Lung microvascular endothelial cell (primary cell): ENCODE measurements around the gene ADARB2. TPM values are rescaled to one million over a fixed set of nuclear protein-coding genes. Genes with fewer than 3 reads are reported as not detected.
"Not testable (repeated sequence)": the region's sequence is repeated elsewhere in the genome, so short reads cannot be mapped to it uniquely, and the experiment has no call there.

ENCODE experiments used
- DNase-seq, 2 donors: peaks; one replicate each; pipeline versions ENCODE4 v3.0.0 to v3.0.0-alpha.2; 2010; ENCODE audit warnings: low read depth in 2 of 2
- total RNA-seq: library from RNA; depleted of rRNA; stranded (reverse); fragments of >200 nt; gene quantifications from 2 replicates; pipeline ENCODE4 v1.2.1, GENCODE V29; 2014

ADARB2 gene
- total RNA-seq, 1 donor from 2014 or later, result 2.0 TPM

DNA sequence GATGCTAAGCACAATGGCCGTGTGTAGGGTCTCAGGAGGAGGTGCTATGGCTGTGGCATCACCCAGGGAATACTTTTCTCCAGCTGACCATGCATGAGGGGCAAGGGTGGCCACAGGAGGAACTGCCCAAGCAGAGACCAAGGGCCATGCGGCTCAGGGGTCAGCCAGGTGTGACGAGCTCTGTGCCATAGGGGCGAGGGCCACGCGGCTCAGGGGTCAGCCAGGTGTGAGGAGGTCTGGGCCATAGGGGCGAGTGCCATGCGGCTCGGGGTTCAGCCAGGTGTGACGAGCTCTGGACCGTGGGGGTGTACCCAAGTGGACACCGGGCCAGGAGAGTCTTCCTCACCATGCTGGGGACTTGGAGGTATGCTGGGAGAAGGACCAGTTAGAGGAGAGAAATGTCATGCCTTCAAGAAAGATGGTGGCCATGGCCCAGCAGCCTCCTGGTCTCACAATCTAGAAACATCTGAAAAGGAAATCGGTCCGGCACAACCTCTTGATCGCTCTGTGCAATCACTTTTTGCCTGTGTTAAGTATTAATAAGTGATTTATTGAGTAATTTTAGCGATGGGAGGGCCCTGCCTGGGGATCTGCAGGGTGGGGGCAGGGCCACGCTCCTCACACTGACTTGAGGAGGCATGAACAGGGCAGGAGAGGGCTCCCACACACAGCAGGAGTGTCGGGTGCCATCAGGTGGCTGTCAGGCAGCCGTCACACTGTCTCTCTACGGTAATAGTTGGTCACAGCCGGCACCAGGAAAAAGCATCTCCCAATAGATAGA lies 265.0 kb downstream of the ADARB2 start:
- no peak for DNase-seq

GRCh38 chr10:1468811-1469210 lies 268.5 kb downstream of the ADARB2 start:
- no peak for DNase-seq

DNA sequence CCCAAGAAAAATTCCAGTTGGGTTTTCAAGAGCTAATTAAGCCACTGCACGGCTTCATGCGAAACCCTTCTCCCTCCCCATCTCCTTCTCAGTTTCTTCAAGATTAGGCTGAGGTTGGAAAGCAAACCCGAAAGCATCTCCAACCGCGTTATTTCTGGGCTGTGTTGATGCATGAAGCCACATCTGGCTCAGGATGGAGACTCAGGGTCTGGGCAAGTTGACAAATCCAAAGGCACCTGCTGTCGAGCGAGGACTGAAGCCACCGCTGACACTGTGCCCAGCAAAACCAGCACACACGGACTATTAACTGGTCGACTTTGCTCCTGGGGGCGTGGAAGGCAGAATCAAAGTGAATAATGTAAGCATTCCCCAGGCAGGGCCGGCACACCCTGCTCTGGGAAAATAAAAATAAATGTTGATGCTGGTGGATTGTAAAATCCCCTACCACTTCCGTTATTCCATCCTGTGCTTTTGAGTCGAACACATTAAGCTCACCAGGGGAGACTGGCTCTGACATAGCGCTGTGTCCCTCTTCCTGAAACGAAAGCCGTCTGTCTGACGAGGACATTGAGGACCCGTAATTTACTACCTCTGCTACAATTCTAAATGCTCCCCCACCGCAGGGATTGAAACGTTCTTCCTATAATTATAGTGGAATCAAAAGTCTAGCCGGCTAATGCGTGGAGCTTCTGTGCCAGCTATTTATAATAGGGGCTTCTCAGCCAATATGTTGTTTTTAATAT lies 269.8 kb downstream of the ADARB2 start:
- DNase-seq, result no peak

DNA sequence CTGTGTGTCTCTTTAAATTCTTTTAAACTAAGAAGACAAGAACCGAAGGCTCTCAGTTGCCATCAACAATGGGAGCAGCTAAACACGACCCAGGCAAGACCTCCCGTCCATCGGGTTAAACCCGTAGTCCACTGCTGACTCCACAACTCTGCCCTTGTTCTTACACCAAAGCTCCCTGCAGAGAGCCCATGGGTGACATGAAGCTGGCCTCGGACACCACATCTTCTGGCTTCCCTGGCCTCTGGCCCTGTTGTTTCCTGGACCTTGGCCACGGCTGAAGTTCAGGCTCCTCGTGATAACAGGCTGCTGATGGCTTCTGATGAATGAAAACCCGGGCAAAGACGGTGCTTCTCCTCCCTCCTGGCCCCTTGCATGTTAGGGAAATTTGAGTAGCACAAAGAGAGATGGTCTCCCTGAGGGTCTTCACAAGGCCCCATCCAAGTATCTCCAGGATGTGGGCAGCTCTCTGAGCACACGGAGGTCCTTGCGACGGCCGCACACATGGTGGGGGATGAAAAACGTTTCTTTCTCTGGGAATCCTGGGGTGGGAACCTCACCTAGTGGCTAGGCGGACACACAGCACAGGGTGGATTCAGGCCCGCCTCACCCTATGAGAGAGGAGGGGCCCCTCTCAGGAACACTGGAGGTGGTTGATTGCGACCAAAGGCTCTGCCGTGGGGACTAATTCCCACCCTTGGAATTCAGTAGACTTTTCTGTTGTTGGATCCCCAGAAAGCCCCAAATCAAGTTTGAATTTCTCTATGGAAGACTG lies 271.1 kb downstream of the ADARB2 start:
- DNase-seq, result no peak

GRCh38 chr10:1465418-1465911 lies 271.9 kb downstream of the ADARB2 start:
- no peak for DNase-seq

- DNase-seq, result no peak
These were observed 272.4 kb downstream of the ADARB2 start for GRCh38 chr10:1464881-1465417.

DNA sequence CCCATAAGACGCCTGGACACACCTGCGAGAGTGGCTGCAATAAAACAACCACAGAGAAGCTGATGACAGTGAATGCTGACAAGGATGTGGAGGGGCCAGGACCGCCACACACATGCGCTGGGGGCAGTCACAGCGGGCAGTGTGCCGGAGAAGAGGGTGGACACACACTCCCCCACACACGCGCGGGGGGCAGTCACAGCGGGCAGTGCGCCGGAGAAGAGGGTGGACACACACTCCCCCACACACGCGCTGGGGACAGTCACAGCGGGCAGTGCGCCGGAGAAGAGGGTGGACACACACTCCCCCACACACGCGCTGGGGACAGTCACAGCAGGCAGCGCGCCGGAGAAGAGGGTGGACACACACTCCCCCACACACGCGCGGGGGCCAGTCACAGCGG lies 273.4 kb downstream of the ADARB2 start:
- not testable (repeated sequence) for DNase-seq

DNA sequence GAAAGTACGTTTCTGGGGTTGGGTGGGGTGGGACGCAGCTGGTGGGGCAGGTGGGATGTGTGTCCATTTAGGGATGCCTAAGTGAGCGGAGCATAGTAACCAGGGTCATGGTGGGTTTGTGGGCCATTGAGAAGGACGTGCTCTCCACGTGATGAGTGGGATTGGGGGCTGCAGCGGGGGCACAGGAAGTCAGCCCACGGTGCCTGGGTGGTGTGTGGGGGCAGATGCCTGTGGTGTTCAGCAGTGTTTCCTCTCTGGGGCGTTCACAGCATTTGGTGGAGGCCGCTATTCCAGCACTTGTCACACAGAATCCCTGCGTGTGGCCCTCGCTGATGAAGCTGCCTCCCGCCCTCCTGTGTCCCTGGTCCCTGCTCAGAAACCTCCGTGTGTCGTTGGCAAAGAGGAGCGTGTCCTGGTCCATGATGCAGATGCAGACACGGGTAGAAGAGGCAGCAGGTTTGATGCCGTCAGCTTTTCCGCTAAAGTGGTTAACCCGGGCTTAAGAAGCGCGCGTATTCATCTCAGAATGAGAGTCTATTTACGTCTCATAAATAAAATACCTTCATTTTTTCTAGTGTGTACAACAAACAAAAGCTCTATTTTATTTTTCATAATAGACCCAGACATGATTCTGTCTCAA lies 274.2 kb downstream of the ADARB2 start:
- no peak for DNase-seq

DNA sequence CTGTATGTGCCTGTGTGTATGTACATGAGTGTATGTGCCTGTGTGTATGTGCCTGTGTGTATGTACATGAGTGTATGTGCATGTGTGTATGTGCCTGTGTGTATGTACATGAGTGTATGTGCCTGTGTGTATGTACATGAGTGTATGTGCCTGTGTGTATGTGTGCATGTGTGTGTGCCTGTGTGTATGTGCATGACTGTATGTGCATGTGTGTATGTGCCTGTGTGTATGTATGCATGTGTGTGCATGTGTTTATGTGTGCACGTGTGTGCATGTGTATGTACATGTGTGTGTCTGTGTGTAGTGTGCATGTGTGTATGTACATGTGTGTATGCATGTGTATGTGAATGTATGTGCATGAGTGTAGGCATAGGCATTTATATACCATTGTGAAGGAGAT lies 274.8 kb downstream of the ADARB2 start:
- DNase-seq, result no peak

DNA sequence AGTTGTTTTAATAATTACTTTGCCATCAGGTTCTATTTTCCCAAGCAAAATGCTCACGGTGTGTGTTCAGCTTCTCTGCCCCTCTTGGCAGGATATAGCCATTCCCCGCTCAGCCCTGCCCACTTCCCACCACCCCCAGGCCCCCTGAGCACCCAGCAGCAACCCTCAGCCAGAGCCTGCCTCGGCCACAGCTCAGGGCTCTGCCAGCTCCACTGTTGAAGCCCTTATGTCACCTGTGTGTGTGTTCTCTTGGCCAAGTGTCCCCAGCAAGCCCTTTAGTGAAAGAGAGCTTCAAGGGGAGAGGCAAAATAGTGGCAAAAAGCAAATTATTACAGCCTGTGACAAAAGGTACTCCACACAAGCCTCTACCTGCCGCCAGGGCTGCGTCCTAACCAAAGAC lies 275.3 kb downstream of the ADARB2 start:
- DNase-seq, result no peak

DNA sequence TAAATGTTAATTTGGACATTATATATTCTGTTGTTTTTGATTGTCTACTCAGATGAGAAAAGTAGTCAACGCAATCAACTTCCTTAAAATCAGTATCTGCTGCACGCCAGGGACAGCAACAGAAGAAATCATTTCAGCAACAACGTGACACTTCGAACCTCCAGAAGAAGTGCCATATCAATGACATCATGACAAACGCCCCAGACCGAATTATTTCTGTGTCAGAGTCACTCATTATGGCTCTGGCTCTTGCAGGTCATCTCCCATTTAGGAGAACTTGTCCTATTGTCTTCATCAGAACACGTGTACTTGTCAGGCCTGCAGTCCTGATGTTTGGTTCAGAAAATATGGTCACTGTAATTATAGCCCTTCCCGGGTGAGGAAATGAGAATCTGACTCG lies 276.3 kb downstream of the ADARB2 start:
- no peak for DNase-seq

DNA sequence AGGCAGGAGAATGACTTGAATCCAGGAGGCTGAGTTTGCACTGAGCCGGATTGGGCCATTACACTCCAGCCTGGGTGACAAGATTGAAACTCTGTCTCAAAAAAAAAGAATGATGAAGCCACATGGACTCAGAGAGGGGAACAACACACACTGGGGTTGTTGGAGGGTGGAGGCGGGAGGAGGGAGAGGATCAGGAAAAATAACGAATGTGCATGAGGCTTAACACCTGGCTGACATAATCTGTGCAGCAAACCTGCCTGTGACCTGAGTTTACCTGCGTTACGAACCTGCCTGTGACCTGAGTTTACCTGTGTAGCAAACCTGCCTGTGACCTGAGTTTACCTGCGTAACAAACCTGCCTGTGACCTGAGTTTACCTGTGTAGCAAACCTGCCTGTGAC lies 277.7 kb downstream of the ADARB2 start:
- DNase-seq, result not testable (repeated sequence)

- no peak for DNase-seq
These were observed 282.4 kb downstream of the ADARB2 start for GRCh38 chr10:1454951-1455350.

- no peak for DNase-seq
These were observed 282.9 kb downstream of the ADARB2 start for GRCh38 chr10:1454428-1454827.

GRCh38 chr10:1452777-1453176 lies 284.5 kb downstream of the ADARB2 start:
- DNase-seq, result no peak

DNA sequence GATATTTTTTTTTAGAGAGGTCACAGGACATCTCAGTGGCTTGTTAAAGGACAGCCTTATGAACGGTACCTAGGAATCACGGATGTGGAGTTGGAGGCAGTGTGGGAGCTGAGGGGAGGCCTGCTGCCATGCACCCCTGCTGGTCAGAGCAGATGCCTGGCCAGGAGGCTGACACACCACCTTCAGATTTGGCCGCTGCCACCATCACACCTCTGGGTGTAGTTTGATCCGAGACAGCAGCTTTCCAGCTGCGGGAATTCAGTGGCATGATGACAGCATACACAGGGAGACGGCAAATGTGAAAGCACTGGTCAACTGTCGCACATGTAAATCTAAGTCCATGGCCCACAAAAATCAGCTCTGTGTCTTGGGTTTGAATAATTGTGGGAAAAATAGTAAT lies 285.4 kb downstream of the ADARB2 start:
- no peak for DNase-seq

- DNase-seq, result no peak
These were observed 285.9 kb downstream of the ADARB2 start for GRCh38 chr10:1451362-1451888.

- DNase-seq, result no peak
These were observed 287.6 kb downstream of the ADARB2 start for GRCh38 chr10:1449572-1450205.

DNA sequence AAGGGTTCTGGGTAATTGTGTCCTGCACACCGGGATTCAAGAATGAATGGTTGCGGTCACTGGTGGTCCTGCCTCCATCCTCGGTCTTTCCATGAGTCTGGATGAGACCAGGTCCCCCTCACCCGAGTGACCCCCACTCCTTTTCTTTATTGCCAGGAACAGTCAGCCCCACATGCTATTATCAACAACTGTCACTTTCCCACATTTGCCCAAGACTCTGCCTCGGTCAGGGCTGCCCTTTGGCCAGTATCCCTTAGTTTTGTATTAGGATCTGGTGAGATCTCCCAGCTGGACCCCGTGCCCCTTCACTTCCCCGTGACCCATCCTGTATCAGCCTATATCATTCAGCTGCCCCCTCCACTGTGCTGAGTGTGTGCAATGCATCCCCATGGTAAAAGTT lies 288.3 kb downstream of the ADARB2 start:
- no peak for DNase-seq

- DNase-seq, result no peak
These were observed 288.9 kb downstream of the ADARB2 start for GRCh38 chr10:1448252-1448930.
